Caco-2 (cell line): ENCODE measurements around the gene CLEC2L. TPM values are rescaled to one million over a fixed set of nuclear protein-coding genes. Genes with fewer than 3 reads are reported as not detected.

Experiments
- BruUV-seq: library from RNA; stranded (reverse); fragments of 400-500 nt; replicated peaks from 2 replicates; lab custom pipeline; 2021; lab: Mats Ljungman, UMichigan
- CTCF ChIA-PET: fragments of 300-600 bp; sonication (Branson Sonifier 250); formaldehyde crosslinking; loops from one replicate; lab custom pipeline; 2022; ENCODE audit warnings: antibody characterized with exemption; lab: Charles Lee
- POLR2A ChIA-PET: fragments of 300-600 bp; sonication (Branson Sonifier 250); formaldehyde crosslinking; loops from one replicate; lab custom pipeline; 2022; ENCODE audit warnings: antibody characterized with exemption; lab: Charles Lee
- DNase-seq, 2 experiments: peaks; one replicate each; pipeline versions ENCODE4 v3.0.0 to v3.0.0-alpha.2; 2020 to 2022
- H3K27me3 ChIP-seq: replicated peaks from 2 replicates; pipeline ENCODE4 v1.6.0; 2011; ENCODE audit warnings: low read length; ENCODE audit not compliant: control insufficient read depth, insufficient read depth
- H3K36me3 ChIP-seq: 2 replicates; pipeline ENCODE4 v1.5.1; 2011; ENCODE audit warnings: low read length; ENCODE audit not compliant: control insufficient read depth, insufficient read depth
- H3K4me1 ChIP-seq: fragments of 250-450 bp; sonication (Bioruptor Pico); 2 replicates; pipeline ENCODE4 v1.5.1; 2020; ENCODE audit warnings: mild to moderate bottlenecking
- H3K4me3 ChIP-seq: 2 replicates; pipeline ENCODE4 v1.5.1; 2011; ENCODE audit warnings: low read depth, mild to moderate bottlenecking, control low read depth, low read length
- H3K9me3 ChIP-seq: fragments of 250-450 bp; sonication (Bioruptor Pico); 2 replicates; pipeline ENCODE4 v1.5.1; 2020; ENCODE audit warnings: mild to moderate bottlenecking, moderate library complexity
- H3K27ac Mint-ChIP-seq: one replicate; pipeline ENCODE4 v1.8.0; 2022; ENCODE audit warnings: mixed read lengths; ENCODE audit not compliant: unreplicated experiment
- H3K27me3 Mint-ChIP-seq: one replicate; pipeline ENCODE4 v1.8.0; 2022; ENCODE audit warnings: mixed read lengths; ENCODE audit not compliant: insufficient read depth, unreplicated experiment
- H3K36me3 Mint-ChIP-seq: one replicate; pipeline ENCODE4 v1.8.0; 2022; ENCODE audit warnings: mild to moderate bottlenecking, mixed read lengths; ENCODE audit not compliant: insufficient read depth, unreplicated experiment
- H3K4me1 Mint-ChIP-seq: one replicate; pipeline ENCODE4 v1.8.0; 2022; ENCODE audit warnings: low read depth, mixed read lengths; ENCODE audit not compliant: unreplicated experiment
- H3K4me3 Mint-ChIP-seq: one replicate; pipeline ENCODE4 v1.8.0; 2022; ENCODE audit warnings: mild to moderate bottlenecking, moderate library complexity, mixed read lengths; ENCODE audit not compliant: unreplicated experiment
- H3K9me3 Mint-ChIP-seq: one replicate; pipeline ENCODE4 v1.8.0; 2022; ENCODE audit warnings: mixed read lengths; ENCODE audit not compliant: unreplicated experiment
- intact Hi-C: fragments of 100-400 bp; cut with micrococcal nuclease; formaldehyde crosslinking; loops from one replicate; pipeline ENCODE4 v1.10.0; 2022; ENCODE audit not compliant: unreplicated experiment
- total RNA-seq: library from RNA; stranded (reverse); gene quantifications from 2 replicates; pipeline ENCODE4 v1.2.3, GENCODE V29; 2022
- TF ChIP-seq, protein P1 (sequence below), 2 experiments: fragments of 200-600 bp in 1 of 2; IDR thresholded peaks; 1 replicate in 1 of 2; 2 replicates in 1 of 2; pipeline versions ENCODE4 v1.5.1 to v1.8.0; 2011 to 2022; ENCODE audit warnings: antibody characterized with exemption in 1 of 2, control low read depth in 1 of 2, inconsistent platforms in 1 of 2, low read depth in 1 of 2, low read length in 1 of 2, mild to moderate bottlenecking in 1 of 2, moderate library complexity in 1 of 2; ENCODE audit not compliant: insufficient read depth in 1 of 2, severe bottlenecking in 1 of 2, unreplicated experiment in 1 of 2

The CLEC2L gene
- total RNA-seq, 1 experiment from 2014 or later: not detected

DNA sequence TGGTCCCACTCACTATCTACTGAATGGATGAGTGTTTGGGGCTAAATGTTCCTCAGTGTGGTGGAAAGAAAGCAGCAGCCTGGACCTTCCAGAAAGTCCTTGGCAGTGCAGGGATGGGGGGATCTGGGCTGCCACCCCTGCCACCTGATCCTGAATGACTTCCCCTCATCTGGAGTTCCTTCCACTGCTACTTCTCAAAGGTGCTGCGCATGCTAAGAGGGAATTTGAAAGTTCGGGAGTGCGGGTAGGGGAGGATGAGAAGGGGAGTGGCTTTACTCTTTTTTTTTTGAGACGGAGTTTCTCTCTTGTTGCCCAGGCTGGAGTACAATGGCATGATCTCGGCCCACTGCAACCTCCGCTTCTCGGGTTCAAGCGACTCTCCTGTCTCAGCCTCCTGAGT lies 41.4 kb upstream of the CLEC2L start:
- H3K4me1 Mint-ChIP-seq: no peaks in the 10 kb centered on the region
- peaks cover 3% of the 10 kb centered on the region for H3K27me3 Mint-ChIP-seq
- no peaks in the 10 kb centered on the region for H3K9me3 ChIP-seq
- peak overlapping the region; percentile 68 for H3K4me3 Mint-ChIP-seq
- H3K27ac Mint-ChIP-seq: no peak overlapping the region
- TF ChIP-seq, protein P1, sequence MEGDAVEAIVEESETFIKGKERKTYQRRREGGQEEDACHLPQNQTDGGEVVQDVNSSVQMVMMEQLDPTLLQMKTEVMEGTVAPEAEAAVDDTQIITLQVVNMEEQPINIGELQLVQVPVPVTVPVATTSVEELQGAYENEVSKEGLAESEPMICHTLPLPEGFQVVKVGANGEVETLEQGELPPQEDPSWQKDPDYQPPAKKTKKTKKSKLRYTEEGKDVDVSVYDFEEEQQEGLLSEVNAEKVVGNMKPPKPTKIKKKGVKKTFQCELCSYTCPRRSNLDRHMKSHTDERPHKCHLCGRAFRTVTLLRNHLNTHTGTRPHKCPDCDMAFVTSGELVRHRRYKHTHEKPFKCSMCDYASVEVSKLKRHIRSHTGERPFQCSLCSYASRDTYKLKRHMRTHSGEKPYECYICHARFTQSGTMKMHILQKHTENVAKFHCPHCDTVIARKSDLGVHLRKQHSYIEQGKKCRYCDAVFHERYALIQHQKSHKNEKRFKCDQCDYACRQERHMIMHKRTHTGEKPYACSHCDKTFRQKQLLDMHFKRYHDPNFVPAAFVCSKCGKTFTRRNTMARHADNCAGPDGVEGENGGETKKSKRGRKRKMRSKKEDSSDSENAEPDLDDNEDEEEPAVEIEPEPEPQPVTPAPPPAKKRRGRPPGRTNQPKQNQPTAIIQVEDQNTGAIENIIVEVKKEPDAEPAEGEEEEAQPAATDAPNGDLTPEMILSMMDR (IDR thresholded peaks at IDR 0.05; ENCODE audit: insufficient read depth in 1 of 2, low read depth in 1 of 2, low read length in 1 of 2, severe bottlenecking in 1 of 2, unreplicated experiment in 1 of 2): no peak
- H3K4me3 ChIP-seq: no peak overlapping the region
- peaks cover 5% of the 10 kb centered on the region for H3K36me3 Mint-ChIP-seq
- peaks cover 4% of the 10 kb centered on the region; the same call in 1 of the 2 replicates for H3K4me1 ChIP-seq
- no peaks in the 10 kb centered on the region for H3K9me3 Mint-ChIP-seq
- POLR2A ChIA-PET: no interaction called here
- CTCF ChIA-PET: interaction anchor here (1.9 kb wide), 2 partner anchors 17 to 120 kb away, joined by 6 to 10 read pairs; no protein-coding TSS in a partner anchor
- DNase-seq: no peak
- BruUV-seq: TSS peak; percentile 61
- intact Hi-C loops: loop anchor here (5.0 kb wide), 1 partner anchor 50 kb away; no protein-coding TSS in a partner anchor
- H3K36me3 ChIP-seq: no peaks in the 10 kb centered on the region
- H3K27me3 ChIP-seq: no peaks in the 10 kb centered on the region; the same call in 1 of the 2 replicates

DNA sequence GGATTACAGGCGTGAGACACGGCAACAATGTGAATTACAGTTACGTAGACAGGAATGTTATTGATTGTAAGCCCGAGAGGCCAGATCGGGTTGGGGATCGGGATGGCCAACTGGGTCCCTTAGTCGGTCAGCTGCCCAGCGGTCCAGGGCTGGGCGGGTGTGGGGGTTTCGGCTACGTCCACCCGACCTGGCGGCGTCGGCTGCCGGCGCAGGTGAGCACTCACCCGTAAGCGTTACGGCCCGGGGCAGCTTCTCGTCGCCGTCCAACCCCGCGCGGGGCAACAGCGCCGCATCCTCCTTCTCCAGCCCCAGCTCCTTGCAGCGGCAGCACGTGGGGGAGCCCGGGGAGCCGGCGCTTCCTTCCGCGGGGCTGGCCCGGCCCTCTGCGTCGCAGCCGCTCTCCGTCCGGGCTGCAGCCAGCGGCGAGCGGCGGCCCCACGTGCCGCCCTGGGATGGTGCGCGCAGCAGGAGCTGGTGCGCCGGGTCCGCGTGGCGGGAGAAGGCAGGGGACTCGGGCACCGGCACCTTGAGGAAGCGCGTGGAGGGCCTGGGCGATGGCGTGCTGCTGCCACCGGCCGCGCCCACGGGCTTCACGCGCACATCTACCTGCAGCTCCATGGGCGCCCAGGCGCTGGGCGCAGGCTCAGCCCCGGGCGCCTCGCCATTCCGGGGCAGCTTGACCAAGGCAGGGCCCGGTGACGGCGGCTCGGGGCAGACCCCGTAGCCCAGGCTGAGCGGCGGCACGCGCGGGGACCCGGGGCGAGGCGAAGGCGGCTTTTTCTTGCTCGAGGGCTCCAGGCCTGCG lies 40.6 kb upstream of the CLEC2L start:
- CTCF ChIA-PET: interaction anchor here (0.5 to 1.9 kb wide), 7 partner anchors 10 to 916 kb away, joined by 3 to 11 read pairs (median 6); partner anchors contain the start of gene SLC37A3
- intact Hi-C loops: loop anchor here (5.0 kb wide), 1 partner anchor 51 kb away; no protein-coding TSS in a partner anchor

More for the DNA sequence above, 40.6 kb upstream of the CLEC2L start:
- H3K9me3 ChIP-seq: no peaks in the 10 kb centered on the region
- no peaks in the 10 kb centered on the region; the same call in 1 of the 2 replicates for H3K27me3 ChIP-seq
- H3K36me3 ChIP-seq: no peaks in the 10 kb centered on the region
- Mint-ChIP-seq H3K36me3 (peaks cover 5% of the 10 kb centered on the region), H3K9me3 (no peaks in the 10 kb centered on the region), H3K4me3 (peak overlapping the region; percentile 68), H3K27ac (no peak overlapping the region), H3K4me1 (no peaks in the 10 kb centered on the region), H3K27me3 (peaks cover 3% of the 10 kb centered on the region)
- TF ChIP-seq, protein P1 (IDR thresholded peaks at IDR 0.05; ENCODE audit: insufficient read depth in 1 of 2, low read depth in 1 of 2, low read length in 1 of 2, severe bottlenecking in 1 of 2, unreplicated experiment in 1 of 2): no peak
- BruUV-seq: no TSS peak
- POLR2A ChIA-PET: interaction anchor here (0.5 to 1.2 kb wide), 3 partner anchors 17 to 505 kb away, joined by 3 to 4 read pairs (median 3); partner anchors contain the start of gene LUC7L2
- peaks cover 4% of the 10 kb centered on the region; the same call in 1 of the 2 replicates for H3K4me1 ChIP-seq
- H3K4me3 ChIP-seq: peak overlapping the region; percentile 56
- peak in 1 of 2 experiments; percentile 53 for DNase-seq
